ES-I3 (cell line): ENCODE measurements around the gene PFDN6.
"Not testable (repeated sequence)": the region's sequence is repeated elsewhere in the genome, so short reads cannot be mapped to it uniquely, and the experiment has no call there.

Experiments
- H3K36me3 ChIP-seq: 2 replicates; pipeline ENCODE4 v1.6.1; 2013; ENCODE audit warnings: mild to moderate bottlenecking, low read length, control low read depth, moderate library complexity; ENCODE audit not compliant: insufficient read depth
- H3K4me1 ChIP-seq: 2 replicates; pipeline ENCODE4 v1.6.1; 2013; ENCODE audit warnings: mild to moderate bottlenecking, control low read depth, low read length; ENCODE audit not compliant: insufficient read depth
- H3K9ac ChIP-seq: 2 replicates; pipeline ENCODE4 v1.6.1; 2013; ENCODE audit warnings: low read depth, mild to moderate bottlenecking, low read length, moderate library complexity
- H3K9me3 ChIP-seq: 2 replicates; pipeline ENCODE4 v1.6.1; 2013; ENCODE audit warnings: mild to moderate bottlenecking, low read length, moderate library complexity; ENCODE audit not compliant: control insufficient read depth, insufficient read depth

The PFDN6 gene

GRCh38 chr6:33278810-33279209 is 10.6 kb upstream of the PFDN6 start:
- H3K4me1 ChIP-seq, result peaks cover 16% of the 10 kb centered on the region
- peaks cover 29% of the 10 kb centered on the region for H3K36me3 ChIP-seq
- H3K9me3 ChIP-seq, result no peaks in the 10 kb centered on the region
- no peak overlapping the region for H3K9ac ChIP-seq

GRCh38 chr6:33279257-33279695 is 10.1 kb upstream of the PFDN6 start:
- H3K9ac ChIP-seq, result no peak overlapping the region
- H3K9me3 ChIP-seq, result no peaks in the 10 kb centered on the region
- peaks cover 24% of the 10 kb centered on the region for H3K36me3 ChIP-seq
- H3K4me1 ChIP-seq, result peaks cover 13% of the 10 kb centered on the region

DNA sequence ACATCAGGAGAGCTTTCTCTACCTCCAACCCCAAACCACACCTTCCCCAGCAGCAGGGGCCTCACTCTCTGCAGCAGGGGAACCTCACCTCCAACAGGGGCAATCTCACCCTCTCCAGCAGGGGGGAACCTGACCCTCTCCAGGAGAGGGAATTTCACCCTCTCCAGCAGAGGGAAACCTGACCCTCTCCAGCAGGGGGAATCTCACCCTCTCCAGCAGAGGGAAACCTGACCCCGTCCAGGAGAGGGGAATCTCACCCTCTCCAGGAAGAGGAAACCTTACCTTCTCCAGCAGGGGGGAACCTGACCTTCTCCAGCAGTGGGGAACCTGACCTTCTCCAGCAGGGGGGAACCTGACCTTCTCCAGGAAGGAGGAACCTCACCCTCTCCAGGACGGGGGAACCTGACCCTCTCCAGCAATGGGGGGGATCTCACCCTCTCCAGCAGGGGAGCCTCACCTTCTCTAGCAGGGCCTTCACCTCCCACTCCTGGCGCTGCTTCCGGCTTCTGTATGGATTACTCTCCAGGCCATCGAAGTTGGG is 9.4 kb upstream of the PFDN6 start:
- H3K36me3 ChIP-seq, result peaks cover 16% of the 10 kb centered on the region
- no peak overlapping the region for H3K9ac ChIP-seq
- H3K9me3 ChIP-seq, result no peaks in the 10 kb centered on the region
- H3K4me1 ChIP-seq, result peaks cover 5% of the 10 kb centered on the region

DNA sequence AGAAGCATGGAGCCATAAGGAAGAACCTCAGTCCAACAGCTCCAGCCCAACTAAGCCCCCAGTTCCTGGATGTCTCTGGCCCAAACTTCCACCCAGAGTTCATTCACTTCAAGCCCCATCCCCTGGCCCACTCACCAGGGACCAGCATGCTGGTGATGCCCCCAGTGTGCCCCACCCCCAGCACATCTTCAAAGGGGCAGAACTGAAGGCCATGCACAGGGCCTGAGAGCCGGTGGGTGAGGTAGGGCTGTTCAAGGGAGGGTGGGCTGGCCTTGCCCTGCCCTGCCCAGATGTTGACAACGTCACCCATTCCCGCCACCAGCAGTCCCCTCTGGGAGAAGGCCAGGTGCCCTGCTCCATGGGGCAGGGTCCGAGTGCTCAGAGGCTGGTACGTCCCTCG is 8.9 kb upstream of the PFDN6 start:
- peaks cover 12% of the 10 kb centered on the region; the same call in 1 of the 2 replicates for H3K36me3 ChIP-seq
- no peak overlapping the region for H3K9ac ChIP-seq

GRCh38 chr6:33285214-33285613 is 4.2 kb upstream of the PFDN6 start:
- H3K36me3 ChIP-seq, H3K9ac ChIP-seq, H3K9me3 ChIP-seq, H3K4me1 ChIP-seq: not testable (repeated sequence)

More for the DNA sequence above, 8.9 kb upstream of the PFDN6 start:
- Histone ChIP-seq H3K9me3 (no peaks in the 10 kb centered on the region), H3K4me1 (peaks cover 4% of the 10 kb centered on the region; the same call in 1 of the 2 replicates)

- H3K9me3 ChIP-seq, result no peaks in the 10 kb centered on the region
- no peak overlapping the region for H3K9ac ChIP-seq
- H3K36me3 ChIP-seq, result peaks cover 7% of the 10 kb centered on the region; the same call in 1 of the 2 replicates
- H3K4me1 ChIP-seq, result no peaks in the 10 kb centered on the region
Observed at GRCh38 chr6:33286946-33287914, 2.2 kb upstream of the PFDN6 start.

- peaks cover 7% of the 10 kb centered on the region; the same call in 1 of the 2 replicates for H3K36me3 ChIP-seq
- H3K9me3 ChIP-seq, result no peaks in the 10 kb centered on the region
- peak overlapping the region; percentile 75 for H3K9ac ChIP-seq
- no peaks in the 10 kb centered on the region for H3K4me1 ChIP-seq
Observed at GRCh38 chr6:33288141-33288920, 1.1 kb upstream of the PFDN6 start.

GRCh38 chr6:33289784-33290315 is 449 bp downstream of the PFDN6 start:
- H3K36me3 ChIP-seq, result peaks cover 7% of the 10 kb centered on the region; the same call in 1 of the 2 replicates
- H3K4me1 ChIP-seq, result no peaks in the 10 kb centered on the region
- H3K9ac ChIP-seq, result peak overlapping the region; percentile 75
- H3K9me3 ChIP-seq, result no peaks in the 10 kb centered on the region

DNA sequence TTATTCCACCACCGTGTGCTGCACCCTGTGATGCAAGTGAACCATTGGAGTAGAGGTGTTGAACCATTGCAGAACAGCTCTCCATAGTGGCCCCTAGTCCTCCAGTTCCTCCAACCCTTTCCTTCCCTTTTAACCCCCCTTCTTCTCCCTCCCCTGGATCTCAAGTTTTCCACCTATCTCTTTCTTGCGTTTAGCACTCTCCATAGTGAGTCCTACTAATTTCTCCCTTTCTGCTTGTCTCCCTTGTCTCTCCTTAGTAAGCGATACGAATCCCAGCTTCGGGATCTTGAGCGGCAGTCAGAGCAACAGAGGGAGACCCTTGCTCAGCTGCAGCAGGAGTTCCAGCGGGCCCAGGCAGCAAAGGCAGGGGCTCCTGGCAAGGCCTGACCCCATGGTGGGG is 1.1 kb downstream of the PFDN6 start:
- Histone ChIP-seq H3K36me3 (peaks cover 7% of the 10 kb centered on the region; the same call in 1 of the 2 replicates), H3K9me3 (no peaks in the 10 kb centered on the region), H3K9ac (peak overlapping the region; percentile 75; the same call in 1 of the 2 replicates), H3K4me1 (no peaks in the 10 kb centered on the region)

DNA sequence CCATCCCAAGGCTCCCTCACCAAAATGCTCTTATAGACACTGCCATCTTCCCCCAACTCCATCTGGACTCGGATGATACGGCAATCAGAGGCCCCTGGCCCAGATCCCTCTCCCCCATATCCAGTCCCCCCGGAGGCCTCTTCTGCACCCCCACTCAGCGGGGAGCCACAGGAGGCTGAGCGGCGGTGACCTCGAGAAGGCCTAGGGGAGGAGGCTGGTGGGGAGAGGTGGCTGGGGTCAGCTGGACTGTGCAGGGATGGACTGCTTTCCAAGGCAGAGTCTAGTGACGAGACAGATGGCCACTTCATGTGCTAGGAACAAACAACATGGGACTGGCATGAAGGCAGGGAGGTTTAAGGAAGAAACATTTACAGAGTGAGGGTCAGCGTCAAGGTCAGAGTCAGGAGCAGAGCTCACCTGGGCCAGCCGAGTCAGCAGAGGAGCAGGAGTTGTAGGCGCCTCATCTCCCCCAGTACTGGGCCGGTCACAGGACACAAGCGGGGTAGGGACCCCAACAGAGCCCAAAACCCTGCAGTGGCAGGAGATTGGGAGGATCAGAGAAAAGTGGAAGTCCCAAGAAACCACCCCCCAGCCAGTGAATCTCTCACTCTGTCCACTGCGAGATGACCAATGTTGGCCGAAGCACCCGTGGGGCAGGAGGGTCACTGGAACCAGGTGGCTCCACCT is 3.7 kb downstream of the PFDN6 start:
- no peaks in the 10 kb centered on the region for H3K9me3 ChIP-seq
- no peaks in the 10 kb centered on the region for H3K4me1 ChIP-seq
- H3K36me3 ChIP-seq, result no peaks in the 10 kb centered on the region
- H3K9ac ChIP-seq, result no peak overlapping the region

- Histone ChIP-seq H3K36me3 (no peaks in the 10 kb centered on the region), H3K9ac (no peak overlapping the region), H3K9me3 (no peaks in the 10 kb centered on the region), H3K4me1 (no peaks in the 10 kb centered on the region)
Observed at GRCh38 chr6:33294086-33294823, 4.9 kb downstream of the PFDN6 start.

DNA sequence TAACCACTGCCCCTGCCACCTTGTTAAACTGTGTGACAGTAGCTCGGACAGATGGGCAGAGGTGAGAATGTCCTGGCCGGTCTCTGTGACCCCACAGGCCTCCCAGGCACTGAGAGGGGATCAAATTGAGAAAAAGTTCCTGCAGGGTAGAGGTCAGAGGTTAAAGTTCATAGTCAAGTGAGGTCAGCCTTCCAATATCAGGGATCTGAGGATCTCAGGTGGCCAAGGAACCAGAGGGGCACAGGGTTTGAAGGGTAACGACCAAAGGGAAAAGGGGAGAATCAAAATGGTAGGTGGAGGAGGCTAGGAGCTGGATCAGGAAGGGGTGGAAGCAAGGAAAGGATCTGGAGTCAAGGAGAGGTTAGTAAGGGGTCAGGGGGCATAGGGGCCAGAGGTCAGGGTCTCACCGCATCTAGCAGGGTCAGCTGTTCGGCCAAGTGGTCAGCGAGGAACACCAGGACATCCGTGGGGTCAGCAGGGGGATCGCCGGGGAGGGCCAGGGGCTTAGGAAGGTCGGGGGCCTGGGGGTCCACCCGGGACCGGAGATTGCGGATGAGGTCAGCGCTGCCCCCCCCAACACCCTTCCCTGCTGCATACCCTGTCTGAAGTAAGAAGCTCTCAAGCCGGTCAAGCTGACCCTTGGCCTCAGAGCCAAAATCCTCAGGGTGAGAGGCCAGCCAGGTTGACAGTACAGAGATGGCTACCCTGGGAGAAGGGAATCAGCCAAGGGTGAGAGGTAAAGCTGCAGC is 6.4 kb downstream of the PFDN6 start:
- Histone ChIP-seq H3K4me1 (no peaks in the 10 kb centered on the region), H3K36me3 (no peaks in the 10 kb centered on the region), H3K9me3 (no peaks in the 10 kb centered on the region), H3K9ac (no peak overlapping the region)
